Loucy (cell line): ENCODE data around the gene MYL12A.
"Not testable (repeated sequence)": the region's sequence is repeated elsewhere in the genome, so short reads cannot be mapped to it uniquely, and the experiment has no call there.

Experiments used
- H2AFZ ChIP-seq: fragments of 200-600 bp; sonication (generic); 2 replicates; pipeline ENCODE4 v1.6.0; 2016; ENCODE audit warnings: antibody characterized with exemption, mild to moderate bottlenecking, low read length, moderate library complexity
- H3F3A ChIP-seq: fragments of 200-600 bp; 2 replicates; pipeline ENCODE4 v1.6.0; 2016; ENCODE audit warnings: antibody characterized with exemption, low read depth, mild to moderate bottlenecking
- H3K27me3 ChIP-seq: fragments of 200-600 bp; sonication (generic); 2 replicates; pipeline ENCODE4 v1.6.1; 2014; ENCODE audit warnings: low read length, mild to moderate bottlenecking; ENCODE audit not compliant: insufficient read depth, poor library complexity, severe bottlenecking
- H3K36me3 ChIP-seq: fragments of 200-600 bp; sonication (generic); 2 replicates; pipeline ENCODE4 v1.6.1; 2016; ENCODE audit warnings: low read length; ENCODE audit not compliant: insufficient read depth
- H3K4me1 ChIP-seq: fragments of 200-600 bp; sonication (generic); 2 replicates; pipeline ENCODE4 v1.5.1; 2014; ENCODE audit warnings: low read length, mild to moderate bottlenecking; ENCODE audit not compliant: insufficient read depth, poor library complexity, severe bottlenecking
- H3K4me2 ChIP-seq: fragments of 200-600 bp; sonication (generic); 2 replicates; pipeline ENCODE4 v1.6.0; 2014; ENCODE audit warnings: antibody characterized with exemption, low read length, low read depth, mild to moderate bottlenecking; ENCODE audit not compliant: poor library complexity, severe bottlenecking
- H3K4me3 ChIP-seq: fragments of 200-600 bp; sonication (generic); 2 replicates; pipeline ENCODE4 v1.5.1; 2014; ENCODE audit warnings: low read length, mild to moderate bottlenecking, mixed read lengths; ENCODE audit not compliant: poor library complexity, severe bottlenecking
- H3K79me2 ChIP-seq: fragments of 200-600 bp; sonication (generic); 2 replicates; pipeline ENCODE4 v1.6.1; 2014; ENCODE audit warnings: low read length; ENCODE audit not compliant: insufficient read depth
- H3K9ac ChIP-seq: fragments of 200-600 bp; sonication (generic); 2 replicates; pipeline ENCODE4 v1.6.0; 2014; ENCODE audit warnings: mild to moderate bottlenecking, low read depth, low read length, moderate library complexity; ENCODE audit not compliant: poor library complexity, severe bottlenecking
- H3K9me2 ChIP-seq: fragments of 200-600 bp; sonication (generic); replicated peaks from 2 replicates; pipeline ENCODE4 v1.6.1; 2016; ENCODE audit warnings: low read depth, low read length, mixed read lengths
- H3K9me3 ChIP-seq: fragments of 200-600 bp; sonication (generic); 2 replicates; pipeline ENCODE4 v1.6.1; 2014; ENCODE audit warnings: mild to moderate bottlenecking, antibody characterized with exemption, low read length, low read depth; ENCODE audit not compliant: insufficient read depth
- H4K20me1 ChIP-seq: fragments of 200-600 bp; sonication (generic); 2 replicates; pipeline ENCODE4 v1.6.0; 2014; ENCODE audit warnings: antibody characterized with exemption, low read length, mild to moderate bottlenecking; ENCODE audit not compliant: insufficient read depth, poor library complexity, severe bottlenecking
- EZH2phosphoT487 ChIP-seq: fragments of 200-600 bp; IDR thresholded peaks from 2 replicates; pipeline ENCODE4 v1.6.1; 2018; ENCODE audit warnings: antibody characterized with exemption, mild to moderate bottlenecking, moderate library complexity, borderline replicate concordance
- TF ChIP-seq, protein P1 (sequence below): fragments of 200-600 bp; sonication (generic); conservative IDR thresholded peaks from 2 replicates; pipeline ENCODE4 v1.5.1; 2014; ENCODE audit warnings: mild to moderate bottlenecking, antibody characterized with exemption, low read length

The MYL12A gene

DNA sequence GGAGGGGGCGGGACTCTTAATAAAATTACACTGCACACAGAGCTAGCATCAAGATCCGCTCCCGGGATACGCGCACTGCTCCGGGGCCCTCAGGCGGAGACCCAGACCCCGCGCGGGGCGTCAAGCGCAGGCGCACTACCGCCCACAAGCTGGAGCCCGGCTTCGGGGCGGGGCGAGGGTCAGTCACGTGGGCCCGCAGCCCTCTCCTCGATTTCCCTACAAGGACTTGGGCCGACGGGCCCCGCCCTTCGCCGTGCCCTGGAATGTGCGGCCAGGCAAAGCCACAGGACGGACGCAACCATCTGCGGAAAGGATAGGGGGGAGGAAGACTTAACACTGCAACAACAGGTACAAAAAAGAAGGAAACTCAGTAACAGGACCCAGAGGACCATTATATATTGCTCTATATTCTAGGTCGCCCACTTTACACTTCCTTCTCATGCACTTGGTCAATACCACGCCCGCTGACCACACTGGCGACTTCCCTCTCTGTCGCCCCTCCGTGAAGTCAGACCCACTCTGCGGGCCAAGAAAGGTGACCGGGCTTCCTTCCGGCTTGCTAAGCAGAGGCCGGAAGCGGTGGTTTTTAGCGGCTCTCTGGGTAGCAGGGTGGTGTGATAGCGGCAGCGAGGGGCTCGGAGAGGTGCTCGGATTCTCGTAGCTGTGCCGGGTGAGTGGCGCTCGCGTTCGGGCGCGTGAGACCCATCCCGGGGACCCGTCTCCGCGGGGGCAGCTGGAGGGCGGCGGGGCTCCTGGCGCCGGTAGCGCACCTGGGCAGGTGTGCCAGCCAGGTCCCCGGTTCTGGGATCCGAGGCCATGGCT lies at the start of gene MYL12A:
TSS of gene MYL12A (plus strand) at position 562 of the 822 bp plus-strand sequence. CDS start 5,447 bp downstream, outside the sequence.
- Histone ChIP-seq H3F3A (no peaks in the 10 kb centered on the region; the same call in 1 of the 2 replicates), H3K4me2 (peak within 1 kb of the TSS; percentile 98), H3K79me2 (peaks cover 65% of the 10 kb centered on the region), H2AFZ (peak within 1 kb of the TSS; percentile 92), H4K20me1 (peaks cover 36% of the 10 kb centered on the region), H3K4me3 (peak within 1 kb of the TSS; percentile 92), H3K9me3 (no peaks in the 10 kb centered on the region), H3K36me3 (no peaks in the 10 kb centered on the region; the same call in 1 of the 2 replicates), H3K9ac (peak within 1 kb of the TSS; percentile 95), H3K4me1 (peaks cover 37% of the 10 kb centered on the region), H3K9me2 (no peaks in the 10 kb centered on the region), H3K27me3 (peaks cover 6% of the 10 kb centered on the region)
- TF ChIP-seq, protein P1, sequence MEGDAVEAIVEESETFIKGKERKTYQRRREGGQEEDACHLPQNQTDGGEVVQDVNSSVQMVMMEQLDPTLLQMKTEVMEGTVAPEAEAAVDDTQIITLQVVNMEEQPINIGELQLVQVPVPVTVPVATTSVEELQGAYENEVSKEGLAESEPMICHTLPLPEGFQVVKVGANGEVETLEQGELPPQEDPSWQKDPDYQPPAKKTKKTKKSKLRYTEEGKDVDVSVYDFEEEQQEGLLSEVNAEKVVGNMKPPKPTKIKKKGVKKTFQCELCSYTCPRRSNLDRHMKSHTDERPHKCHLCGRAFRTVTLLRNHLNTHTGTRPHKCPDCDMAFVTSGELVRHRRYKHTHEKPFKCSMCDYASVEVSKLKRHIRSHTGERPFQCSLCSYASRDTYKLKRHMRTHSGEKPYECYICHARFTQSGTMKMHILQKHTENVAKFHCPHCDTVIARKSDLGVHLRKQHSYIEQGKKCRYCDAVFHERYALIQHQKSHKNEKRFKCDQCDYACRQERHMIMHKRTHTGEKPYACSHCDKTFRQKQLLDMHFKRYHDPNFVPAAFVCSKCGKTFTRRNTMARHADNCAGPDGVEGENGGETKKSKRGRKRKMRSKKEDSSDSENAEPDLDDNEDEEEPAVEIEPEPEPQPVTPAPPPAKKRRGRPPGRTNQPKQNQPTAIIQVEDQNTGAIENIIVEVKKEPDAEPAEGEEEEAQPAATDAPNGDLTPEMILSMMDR, result no peak
- TF ChIP-seq EZH2phosphoT487, result no peak

DNA sequence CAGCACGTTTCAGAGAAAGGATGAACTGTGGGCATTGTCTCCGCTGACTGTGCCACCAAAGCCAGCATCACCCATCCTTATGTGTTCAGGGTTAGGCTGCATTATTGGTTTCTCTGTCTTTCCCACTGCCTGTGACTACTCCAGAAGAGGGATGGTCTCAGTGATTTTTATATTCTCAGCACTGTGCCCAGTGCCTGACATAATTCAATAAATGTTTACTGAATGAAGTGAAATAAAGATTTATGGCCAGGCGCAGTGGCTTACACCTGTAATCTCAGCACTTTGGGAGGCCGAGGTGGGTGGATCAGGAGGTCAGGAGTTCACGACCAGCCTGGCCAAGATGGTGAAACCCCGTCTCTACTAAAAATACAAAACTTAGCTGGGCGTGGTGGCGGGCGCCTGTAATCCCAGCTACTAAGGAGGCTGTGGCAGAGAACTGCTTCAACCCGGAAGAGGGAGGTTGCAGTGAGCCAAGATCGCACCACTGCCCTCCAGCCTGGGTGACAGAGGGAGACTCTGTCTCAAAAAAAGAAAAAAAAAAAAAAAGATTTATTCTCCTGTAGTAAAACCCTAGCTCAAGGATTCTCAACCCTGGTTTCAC lies 49.2 kb upstream of the MYL12A start:
- not testable (repeated sequence) for H3K9me2 ChIP-seq, H3K4me1 ChIP-seq

DNA sequence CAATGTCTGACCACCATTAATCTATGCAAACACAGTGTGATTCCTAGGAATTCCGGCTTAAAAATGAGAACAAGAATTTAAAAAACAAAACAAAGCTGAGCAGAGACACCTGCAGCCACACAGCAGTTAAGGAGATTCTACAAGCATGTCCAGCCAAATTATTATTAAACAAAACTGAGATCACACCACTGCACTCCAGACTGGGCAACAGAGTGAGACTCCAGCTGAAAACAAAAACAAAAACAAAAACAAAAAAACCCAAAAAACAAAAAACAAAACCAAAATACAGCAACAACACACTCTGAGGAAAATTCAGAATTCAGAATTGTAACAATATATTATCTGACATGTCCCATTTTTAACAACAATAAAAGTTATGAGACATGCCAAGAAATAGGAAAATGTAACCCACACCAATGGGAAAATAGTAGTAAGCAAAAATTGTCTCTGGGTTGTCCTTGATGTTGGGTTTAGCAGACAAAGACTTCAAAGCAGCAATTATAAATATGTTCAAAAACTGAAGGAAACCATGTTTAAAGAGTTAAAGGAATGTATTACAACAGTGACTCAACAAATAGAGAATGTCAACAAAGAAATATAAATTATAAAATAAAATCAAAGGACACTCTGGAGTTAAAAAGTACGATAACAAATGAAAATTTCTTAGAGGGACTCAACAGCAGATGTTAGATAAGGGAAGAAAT lies 47.5 kb upstream of the MYL12A start:
- Histone ChIP-seq H4K20me1 (no peaks in the 10 kb centered on the region), H3K9ac (no peak overlapping the region), H3K4me1 (no peaks in the 10 kb centered on the region), H3K9me3 (no peaks in the 10 kb centered on the region), H3K9me2 (no peaks in the 10 kb centered on the region), H3K27me3 (no peaks in the 10 kb centered on the region), H2AFZ (no peak overlapping the region), H3K4me3 (no peak overlapping the region), H3K36me3 (no peaks in the 10 kb centered on the region), H3F3A (no peaks in the 10 kb centered on the region), H3K79me2 (no peaks in the 10 kb centered on the region), H3K4me2 (no peak overlapping the region)
- TF ChIP-seq, protein P1, result no peak
- no peak for TF ChIP-seq EZH2phosphoT487

More for the DNA sequence above, 49.2 kb upstream of the MYL12A start:
- not testable (repeated sequence) for H3K9ac ChIP-seq, H2AFZ ChIP-seq, H3K27me3 ChIP-seq, H3K4me3 ChIP-seq, H3K79me2 ChIP-seq, H3K36me3 ChIP-seq, H3K4me2 ChIP-seq, H3K9me3 ChIP-seq, H4K20me1 ChIP-seq, H3F3A ChIP-seq
